ENCODE results near the gene ICAM1.

Gene ICAM1

GRCh38 chr19:10243606-10244005 is 27.3 kb upstream of the ICAM1 start:
- no peak for DNase-seq (ENCODE audit: low read depth, low spot score)

- no peak for DNase-seq (ENCODE audit: low read depth, low spot score)
Measured at GRCh38 chr19:10245189-10245939, 25.6 kb upstream of the ICAM1 start.

- no peak for DNase-seq (ENCODE audit: low read depth, low spot score)
Measured at GRCh38 chr19:10246511-10246910, 24.4 kb upstream of the ICAM1 start.

DNA sequence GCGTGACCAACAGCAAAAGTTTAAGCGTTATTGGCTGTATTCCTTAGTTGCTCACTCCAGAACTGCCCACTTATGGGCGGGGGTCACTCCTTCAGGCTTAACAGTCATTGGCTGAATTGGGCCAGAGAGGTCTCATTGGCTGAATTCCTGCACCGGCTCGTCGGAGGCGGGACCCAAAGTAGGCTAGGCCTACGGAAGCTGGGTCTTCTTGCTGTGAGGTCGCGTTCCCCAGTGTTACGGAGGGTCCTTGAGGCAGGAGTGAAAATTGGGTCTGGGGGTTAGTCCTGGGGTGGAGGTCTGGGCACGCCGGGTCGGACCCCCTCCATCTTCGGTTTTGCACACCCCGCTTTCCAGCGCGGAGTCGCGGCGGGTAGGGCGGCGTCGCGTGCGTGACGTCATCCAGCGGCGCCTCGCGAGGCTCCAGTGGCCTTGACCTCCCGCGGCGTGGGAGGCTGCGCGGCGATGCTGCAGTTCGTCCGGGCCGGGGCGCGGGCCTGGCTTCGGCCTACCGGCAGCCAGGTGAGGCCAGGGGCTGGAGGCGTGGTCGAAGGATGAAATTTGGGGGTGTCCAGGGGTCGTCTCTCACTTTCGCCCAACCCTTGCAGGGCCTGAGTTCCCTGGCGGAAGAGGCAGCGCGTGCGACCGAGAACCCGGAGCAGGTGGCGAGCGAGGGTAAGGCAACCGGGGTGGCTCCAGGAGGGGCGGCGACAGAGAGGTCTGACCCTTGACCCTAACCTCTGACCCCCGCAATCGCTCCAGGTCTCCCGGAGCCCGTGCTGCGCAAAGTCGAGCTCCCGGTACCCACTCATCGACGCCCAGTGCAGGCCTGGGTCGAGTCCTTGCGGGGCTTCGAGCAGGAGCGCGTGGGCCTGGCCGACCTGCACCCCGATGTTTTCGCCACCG is 18.9 kb upstream of the ICAM1 start, which contains the start of gene MRPL4:
MRPL4 (plus strand) TSS at position 423 of the 903 bp plus-strand sequence; CDS start at position 463, 40 bp downstream.
- DNase-seq (ENCODE audit: low read depth, low spot score): peak; percentile 97

DNA sequence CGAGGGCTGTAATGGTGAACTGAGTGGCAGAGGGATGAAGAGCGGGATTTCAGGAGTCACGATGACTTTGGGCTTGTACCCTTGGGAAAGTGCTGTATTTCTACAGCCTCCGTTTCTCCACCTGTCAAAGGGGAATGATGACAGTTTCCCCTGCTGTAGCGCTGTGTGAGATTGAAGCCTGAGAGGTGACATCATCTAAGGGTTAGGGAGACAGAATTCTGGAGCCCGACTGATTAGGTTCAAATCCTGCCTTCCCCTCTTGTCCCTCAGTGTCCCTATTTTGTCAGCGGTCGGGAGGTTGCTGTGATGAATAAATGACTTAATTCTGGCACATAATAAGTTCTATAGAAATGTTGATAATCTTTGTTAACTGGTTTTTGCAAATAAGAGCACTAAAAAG is 18.2 kb upstream of the ICAM1 start:
- no peak for DNase-seq (ENCODE audit: low read depth, low spot score)

- no peak for DNase-seq (ENCODE audit: low read depth, low spot score)
Measured at GRCh38 chr19:10254244-10254643, 16.7 kb upstream of the ICAM1 start.

DNA sequence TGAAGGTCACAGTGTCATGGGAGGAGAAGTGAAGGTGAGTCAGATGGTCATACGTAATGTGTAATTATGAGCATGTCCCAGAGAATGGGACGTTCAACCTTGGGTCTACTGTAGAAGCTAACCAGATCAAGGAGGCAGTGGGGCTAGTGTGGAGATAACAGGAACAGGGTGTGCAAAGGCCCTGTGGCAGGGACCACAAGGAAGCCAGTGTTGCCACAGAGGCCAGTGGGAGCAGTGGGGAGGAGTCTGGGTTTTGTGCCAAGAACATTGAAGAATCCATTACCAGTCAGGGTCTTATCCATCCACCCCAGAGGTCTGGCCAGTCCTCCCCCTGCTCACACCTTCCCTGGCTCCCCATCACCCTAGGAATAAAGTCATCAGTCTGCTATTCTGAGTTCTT is 15.6 kb upstream of the ICAM1 start:
- no peak for DNase-seq (ENCODE audit: low read depth, low spot score)

GRCh38 chr19:10256551-10256950 is 14.4 kb upstream of the ICAM1 start:
- DNase-seq (ENCODE audit: low read depth, low spot score): no peak

GRCh38 chr19:10256970-10257615 is 13.8 kb upstream of the ICAM1 start:
- no peak for DNase-seq (ENCODE audit: low read depth, low spot score)

- DNase-seq (ENCODE audit: low read depth, low spot score): no peak
Measured at GRCh38 chr19:10258080-10258710, 12.7 kb upstream of the ICAM1 start.

GRCh38 chr19:10259162-10259905 is 11.6 kb upstream of the ICAM1 start:
- DNase-seq (ENCODE audit: low read depth, low spot score): no peak

- no peak for DNase-seq (ENCODE audit: low read depth, low spot score)
Measured at GRCh38 chr19:10260141-10260584, 10.8 kb upstream of the ICAM1 start.

DNA sequence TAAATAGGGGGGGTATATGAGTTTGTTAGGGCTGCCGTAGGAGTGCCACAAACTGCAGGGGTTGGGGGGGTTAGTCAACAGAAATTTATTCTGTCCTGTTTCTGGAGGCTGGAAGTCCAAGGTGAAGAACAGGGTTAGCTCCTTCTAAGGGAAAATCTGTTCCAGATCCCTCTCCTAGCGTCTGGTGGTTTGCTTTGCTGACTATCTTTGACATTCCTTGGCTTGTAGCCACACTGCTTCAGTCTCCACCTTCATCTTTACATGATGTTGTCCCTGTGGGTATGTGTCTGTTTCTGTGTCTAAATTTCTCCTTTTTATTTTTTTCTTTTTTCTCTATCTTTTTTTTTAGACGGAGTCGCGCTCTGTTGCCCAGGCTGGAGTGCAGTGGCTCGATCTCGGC is 8.1 kb upstream of the ICAM1 start:
- no peak for DNase-seq (ENCODE audit: low read depth, low spot score)

DNA sequence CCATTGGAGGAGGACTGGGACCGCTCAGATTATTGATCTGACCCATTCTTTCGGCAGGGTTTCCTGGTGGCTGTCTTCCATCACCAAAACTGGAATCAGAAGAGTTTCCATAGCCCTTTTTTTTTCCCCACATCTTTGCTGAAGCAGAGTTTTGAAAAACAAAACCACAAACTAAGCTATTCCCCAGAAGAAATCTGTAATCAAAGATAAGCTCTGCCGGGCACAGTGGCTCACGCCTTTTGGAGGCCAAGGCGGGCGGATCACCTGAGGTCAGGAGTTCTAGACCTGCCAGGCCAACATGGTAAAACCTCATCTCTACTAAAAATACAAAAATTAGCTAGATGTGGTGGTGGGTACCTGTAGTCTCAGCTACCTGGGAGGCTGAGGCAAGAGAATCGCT is 4.2 kb upstream of the ICAM1 start:
- DNase-seq (ENCODE audit: low read depth, low spot score): no peak

DNA sequence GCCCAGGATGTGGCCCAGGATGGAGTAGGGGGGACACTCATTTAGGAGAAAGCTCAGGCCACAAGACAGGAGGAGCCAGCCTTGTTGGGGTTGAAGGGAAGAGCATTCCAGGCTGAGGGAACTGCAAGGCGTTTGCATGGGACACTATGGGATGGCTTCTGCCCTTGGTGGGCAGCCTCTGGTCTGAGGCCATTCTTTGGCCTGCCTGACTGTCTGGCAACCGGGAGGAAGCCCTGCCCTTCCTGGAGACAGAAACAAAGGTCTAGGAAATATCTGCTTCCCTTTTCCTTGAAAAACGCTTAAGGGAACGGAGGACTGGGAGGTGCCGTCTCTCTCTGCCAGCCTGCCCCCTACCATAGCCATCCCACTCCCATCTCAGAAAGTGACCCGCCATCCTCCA is 2.8 kb upstream of the ICAM1 start:
- DNase-seq (ENCODE audit: low read depth, low spot score): no peak

DNA sequence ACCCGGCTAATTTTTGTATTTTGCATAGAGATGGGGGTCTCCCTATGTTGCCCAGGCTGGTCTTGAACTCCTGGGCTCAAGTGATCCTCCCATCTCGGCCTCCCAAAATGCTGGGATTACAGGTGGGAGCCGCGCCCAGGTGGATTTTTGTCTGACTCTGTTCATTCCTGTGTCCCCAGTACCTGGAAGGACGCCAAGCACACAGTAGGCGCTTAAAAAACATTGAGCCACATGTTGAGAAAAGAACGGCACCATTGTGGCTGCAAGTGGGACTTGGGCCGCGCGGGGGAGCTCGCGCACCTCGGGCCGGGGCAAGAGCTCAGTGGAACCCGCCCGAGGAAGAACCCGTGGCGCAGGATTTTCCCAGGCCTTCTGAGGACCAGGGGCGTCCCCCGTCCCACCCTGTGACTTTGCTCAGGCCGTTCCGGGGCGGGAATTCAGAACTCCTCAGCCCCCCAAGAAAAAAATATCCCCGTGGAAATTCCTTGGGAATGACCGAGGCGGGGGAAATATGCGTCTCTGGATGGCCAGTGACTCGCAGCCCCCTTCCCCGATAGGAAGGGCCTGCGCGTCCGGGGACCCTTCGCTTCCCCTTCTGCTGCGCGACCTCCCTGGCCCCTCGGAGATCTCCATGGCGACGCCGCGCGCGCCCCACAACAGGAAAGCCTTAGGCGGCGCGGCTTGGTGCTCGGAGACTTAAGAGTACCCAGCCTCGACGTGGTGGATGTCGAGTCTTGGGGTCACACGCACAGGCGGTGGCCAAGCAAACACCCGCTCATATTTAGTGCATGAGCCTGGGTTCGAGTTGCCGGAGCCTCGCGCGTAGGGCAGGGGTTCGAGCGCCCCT is 1.4 kb upstream of the ICAM1 start:
- DNase-seq (ENCODE audit: low read depth, low spot score): no peak

DNA sequence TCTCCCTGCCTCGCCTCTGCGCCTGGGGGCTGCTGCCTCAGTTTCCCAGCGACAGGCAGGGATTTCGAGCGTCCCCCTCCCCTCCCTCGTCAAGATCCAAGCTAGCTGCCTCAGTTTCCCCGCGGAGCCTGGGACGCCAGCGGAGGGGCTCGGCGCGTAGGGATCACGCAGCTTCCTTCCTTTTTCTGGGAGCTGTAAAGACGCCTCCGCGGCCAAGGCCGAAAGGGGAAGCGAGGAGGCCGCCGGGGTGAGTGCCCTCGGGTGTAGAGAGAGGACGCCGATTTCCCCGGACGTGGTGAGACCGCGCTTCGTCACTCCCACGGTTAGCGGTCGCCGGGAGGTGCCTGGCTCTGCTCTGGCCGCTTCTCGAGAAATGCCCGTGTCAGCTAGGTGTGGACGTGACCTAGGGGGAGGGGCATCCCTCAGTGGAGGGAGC is 722 bp upstream of the ICAM1 start:
- no peak for DNase-seq (ENCODE audit: low read depth, low spot score)

GRCh38 chr19:10271543-10272086 is 695 bp downstream of the ICAM1 start:
- DNase-seq (ENCODE audit: low read depth, low spot score): no peak

GRCh38 chr19:10274589-10274988 is 3.7 kb downstream of the ICAM1 start:
- no peak for DNase-seq (ENCODE audit: low read depth, low spot score)

Measured in brain pericyte (primary cell).